T-helper 22 cell (primary cell): Measurements from ENCODE around the gene TTC3.
A peak's percentile ranks its signal among the peaks of the same experiment; 100 is the strongest.

Experiments
- DNase-seq: peaks from one replicate; pipeline ENCODE4 v3.0.0-alpha.2; 2020; ENCODE audit warnings: low read depth

Gene TTC3

GRCh38 chr21:37062593-37062935, 10.5 kb upstream of the TTC3 start:
- no peak for DNase-seq

- no peak for DNase-seq
Measured at GRCh38 chr21:37063433-37063832, 9.6 kb upstream of the TTC3 start.

GRCh38 chr21:37064841-37065240, 8.2 kb upstream of the TTC3 start:
- no peak for DNase-seq

GRCh38 chr21:37065561-37066177, 7.4 kb upstream of the TTC3 start:
- DNase-seq = no peak

GRCh38 chr21:37071561-37072273, 1.3 kb upstream of the TTC3 start:
- no peak for DNase-seq

- DNase-seq = peak; percentile 64
Measured at GRCh38 chr21:37072274-37072987, 623 bp upstream of the TTC3 start.

GRCh38 chr21:37073417-37074196, 553 bp downstream of the TTC3 start:
- no peak for DNase-seq

- DNase-seq = no peak
Measured at GRCh38 chr21:37074197-37074510, 1.1 kb downstream of the TTC3 start.

GRCh38 chr21:37074546-37074945, 1.5 kb downstream of the TTC3 start:
- DNase-seq = no peak

GRCh38 chr21:37075214-37075770, 2.2 kb downstream of the TTC3 start:
- no peak for DNase-seq

GRCh38 chr21:37076087-37076850, 3.2 kb downstream of the TTC3 start:
- no peak for DNase-seq

- no peak for DNase-seq
Measured at GRCh38 chr21:37077403-37077802, 4.3 kb downstream of the TTC3 start.

- no peak for DNase-seq
Measured at GRCh38 chr21:37079211-37079824, 6.3 kb downstream of the TTC3 start.

- no peak for DNase-seq
Measured at GRCh38 chr21:37082375-37082774, 9.3 kb downstream of the TTC3 start.

GRCh38 chr21:37082856-37083528, 9.9 kb downstream of the TTC3 start:
- no peak for DNase-seq

GRCh38 chr21:37085726-37086125, 12.7 kb downstream of the TTC3 start:
- DNase-seq = no peak

GRCh38 chr21:37087188-37087587, 14.1 kb downstream of the TTC3 start:
- DNase-seq = no peak

- no peak for DNase-seq
Measured at GRCh38 chr21:37088186-37088735, 15.2 kb downstream of the TTC3 start.

- no peak for DNase-seq
Measured at GRCh38 chr21:37093977-37094376, 20.9 kb downstream of the TTC3 start.

- no peak for DNase-seq
Measured at GRCh38 chr21:37095821-37096220, 22.8 kb downstream of the TTC3 start.
